ENCODE measurements around the gene TBC1D21.

Gene TBC1D21

DNA sequence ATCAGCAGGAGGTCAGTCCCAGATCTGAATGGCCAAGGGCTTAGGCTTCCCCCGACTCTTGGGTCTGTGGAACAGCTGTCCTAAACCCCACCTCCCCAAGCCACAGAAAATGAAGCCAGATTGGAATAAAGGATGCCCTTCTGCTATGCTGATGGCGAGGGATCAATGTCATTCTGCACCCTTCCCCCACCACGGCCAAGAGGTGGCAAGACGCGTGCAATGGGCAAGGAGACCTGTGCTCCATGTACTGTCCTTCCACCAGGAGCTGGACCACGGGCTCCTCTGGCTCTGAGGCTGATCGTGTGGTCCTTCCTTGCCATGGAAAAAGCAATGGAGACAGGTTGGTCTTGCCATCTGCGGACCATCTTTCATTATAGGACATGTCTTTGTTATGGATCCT lies 32.6 kb upstream of the TBC1D21 start:
- TF ChIP-seq ZFX (IDR thresholded peaks at IDR 0.05): no peak
- TF ChIP-seq, protein P1, sequence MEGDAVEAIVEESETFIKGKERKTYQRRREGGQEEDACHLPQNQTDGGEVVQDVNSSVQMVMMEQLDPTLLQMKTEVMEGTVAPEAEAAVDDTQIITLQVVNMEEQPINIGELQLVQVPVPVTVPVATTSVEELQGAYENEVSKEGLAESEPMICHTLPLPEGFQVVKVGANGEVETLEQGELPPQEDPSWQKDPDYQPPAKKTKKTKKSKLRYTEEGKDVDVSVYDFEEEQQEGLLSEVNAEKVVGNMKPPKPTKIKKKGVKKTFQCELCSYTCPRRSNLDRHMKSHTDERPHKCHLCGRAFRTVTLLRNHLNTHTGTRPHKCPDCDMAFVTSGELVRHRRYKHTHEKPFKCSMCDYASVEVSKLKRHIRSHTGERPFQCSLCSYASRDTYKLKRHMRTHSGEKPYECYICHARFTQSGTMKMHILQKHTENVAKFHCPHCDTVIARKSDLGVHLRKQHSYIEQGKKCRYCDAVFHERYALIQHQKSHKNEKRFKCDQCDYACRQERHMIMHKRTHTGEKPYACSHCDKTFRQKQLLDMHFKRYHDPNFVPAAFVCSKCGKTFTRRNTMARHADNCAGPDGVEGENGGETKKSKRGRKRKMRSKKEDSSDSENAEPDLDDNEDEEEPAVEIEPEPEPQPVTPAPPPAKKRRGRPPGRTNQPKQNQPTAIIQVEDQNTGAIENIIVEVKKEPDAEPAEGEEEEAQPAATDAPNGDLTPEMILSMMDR (conservative IDR thresholded peaks at IDR 0.05): no peak
- no peak overlapping the region for H3K27ac ChIP-seq

GRCh38 chr15:73841756-73842725 lies 31.3 kb upstream of the TBC1D21 start:
- TF ChIP-seq, protein P1 (conservative IDR thresholded peaks at IDR 0.05): no peak
- no peak for TF ChIP-seq ZFX (IDR thresholded peaks at IDR 0.05)
- no peak overlapping the region for H3K27ac ChIP-seq

DNA sequence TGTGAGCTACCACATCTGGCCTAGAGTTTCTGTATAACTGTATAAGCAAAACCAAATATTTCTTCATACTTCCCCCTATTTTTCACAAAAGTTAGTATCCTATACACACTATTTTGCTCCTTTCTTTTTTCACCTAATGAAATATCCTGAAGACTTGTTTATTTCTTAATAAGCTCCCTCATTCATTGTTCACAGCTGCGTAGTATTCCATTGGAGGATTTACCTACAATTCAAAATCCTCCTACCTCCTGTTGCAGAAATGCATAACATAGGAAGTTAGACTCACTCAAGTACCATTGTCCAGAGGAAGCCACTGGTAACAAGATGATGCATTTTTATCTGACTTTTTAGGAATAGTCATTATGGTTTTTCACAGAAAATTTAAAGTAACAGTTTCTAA lies 29.6 kb upstream of the TBC1D21 start:
- no peak for TF ChIP-seq ZFX (IDR thresholded peaks at IDR 0.05)
- TF ChIP-seq, protein P1 (conservative IDR thresholded peaks at IDR 0.05): no peak
- H3K27ac ChIP-seq: no peak overlapping the region

GRCh38 chr15:73844356-73844755 lies 29.0 kb upstream of the TBC1D21 start:
- TF ChIP-seq, protein P1 (conservative IDR thresholded peaks at IDR 0.05): no peak

GRCh38 chr15:73845507-73845906 lies 27.9 kb upstream of the TBC1D21 start:
- TF ChIP-seq ZFX (IDR thresholded peaks at IDR 0.05): no peak
- TF ChIP-seq, protein P1 (conservative IDR thresholded peaks at IDR 0.05): no peak

More at GRCh38 chr15:73844356-73844755, 29.0 kb upstream of the TBC1D21 start:
- no peak overlapping the region for H3K27ac ChIP-seq

DNA sequence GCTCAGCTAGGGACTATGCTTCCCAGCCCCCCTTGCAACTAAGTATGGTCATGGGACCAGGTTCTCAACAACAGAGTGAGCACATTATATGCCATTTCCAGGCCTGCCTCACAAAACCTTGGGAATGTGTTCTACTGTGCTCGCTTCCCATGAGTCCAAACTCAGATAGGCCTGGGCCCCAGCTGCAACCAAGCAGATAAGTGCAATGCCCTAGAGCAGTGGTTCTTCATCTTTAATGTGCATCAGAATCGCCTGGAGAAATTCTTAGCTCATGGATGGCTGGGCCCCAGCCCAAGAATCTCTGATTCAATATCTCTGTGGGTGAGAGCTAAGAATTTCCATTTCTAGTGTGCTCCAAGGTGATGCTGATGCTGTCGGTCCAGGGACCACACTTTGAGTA lies 27.5 kb upstream of the TBC1D21 start:
- TF ChIP-seq, protein P1 (conservative IDR thresholded peaks at IDR 0.05): no peak
- no peak for TF ChIP-seq ZFX (IDR thresholded peaks at IDR 0.05)

More at GRCh38 chr15:73845507-73845906, 27.9 kb upstream of the TBC1D21 start:
- H3K27ac ChIP-seq: no peak overlapping the region

GRCh38 chr15:73849641-73850040 lies 23.7 kb upstream of the TBC1D21 start:
- H3K27ac ChIP-seq: no peak overlapping the region
- TF ChIP-seq, protein P1 (conservative IDR thresholded peaks at IDR 0.05): no peak
- TF ChIP-seq ZFX (IDR thresholded peaks at IDR 0.05): no peak

More for the DNA sequence above, 27.5 kb upstream of the TBC1D21 start:
- H3K27ac ChIP-seq: no peak overlapping the region

Measured in C4-2B (cell line).